Measurements from ENCODE around the gene PPP6R3. TPM values are rescaled to one million over a fixed set of nuclear protein-coding genes. Genes with fewer than 3 reads are reported as not detected.

Gene PPP6R3
- total and polyA plus RNA-seq, 8 donors, result 84.6 to 130 (median 109) TPM

GRCh38 chr11:68524213-68524612 lies 63.7 kb downstream of the PPP6R3 start:
- peak overlapping the region in 1 of 2 donors; percentile 5 for H3K27ac ChIP-seq
- H3K4me3 ChIP-seq, result no peak overlapping the region
- no peaks in the 10 kb centered on the region for H3K27me3 ChIP-seq
- peaks cover 0 to 46% of the 10 kb centered on the region in 2 donors for H3K4me1 ChIP-seq
- no peaks in the 10 kb centered on the region for H3K9me3 ChIP-seq
- intact Hi-C loops (cut with DNase I), result no loop called here
- peaks cover 0 to 72% of the 10 kb centered on the region in 2 donors for H3K36me3 ChIP-seq
- ATAC-seq (no peak), DNase-seq (no peak)
- TF ChIP-seq, protein P1, sequence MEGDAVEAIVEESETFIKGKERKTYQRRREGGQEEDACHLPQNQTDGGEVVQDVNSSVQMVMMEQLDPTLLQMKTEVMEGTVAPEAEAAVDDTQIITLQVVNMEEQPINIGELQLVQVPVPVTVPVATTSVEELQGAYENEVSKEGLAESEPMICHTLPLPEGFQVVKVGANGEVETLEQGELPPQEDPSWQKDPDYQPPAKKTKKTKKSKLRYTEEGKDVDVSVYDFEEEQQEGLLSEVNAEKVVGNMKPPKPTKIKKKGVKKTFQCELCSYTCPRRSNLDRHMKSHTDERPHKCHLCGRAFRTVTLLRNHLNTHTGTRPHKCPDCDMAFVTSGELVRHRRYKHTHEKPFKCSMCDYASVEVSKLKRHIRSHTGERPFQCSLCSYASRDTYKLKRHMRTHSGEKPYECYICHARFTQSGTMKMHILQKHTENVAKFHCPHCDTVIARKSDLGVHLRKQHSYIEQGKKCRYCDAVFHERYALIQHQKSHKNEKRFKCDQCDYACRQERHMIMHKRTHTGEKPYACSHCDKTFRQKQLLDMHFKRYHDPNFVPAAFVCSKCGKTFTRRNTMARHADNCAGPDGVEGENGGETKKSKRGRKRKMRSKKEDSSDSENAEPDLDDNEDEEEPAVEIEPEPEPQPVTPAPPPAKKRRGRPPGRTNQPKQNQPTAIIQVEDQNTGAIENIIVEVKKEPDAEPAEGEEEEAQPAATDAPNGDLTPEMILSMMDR (IDR thresholded peaks at IDR 0.05), result no peak

- Histone ChIP-seq H3K4me1 (peaks cover 0 to 46% of the 10 kb centered on the region in 2 donors), H3K27ac (peak overlapping the region; percentile 5 to 16), H3K27me3 (no peaks in the 10 kb centered on the region), H3K36me3 (peaks cover 0 to 72% of the 10 kb centered on the region in 2 donors), H3K9me3 (no peaks in the 10 kb centered on the region), H3K4me3 (no peak overlapping the region)
- intact Hi-C loops (cut with DNase I), result no loop called here
- ATAC-seq (peak; percentile 47), DNase-seq (no peak)
- TF ChIP-seq, protein P1 (IDR thresholded peaks at IDR 0.05), result no peak
Measured at GRCh38 chr11:68524681-68525080, 64.1 kb downstream of the PPP6R3 start.

DNA sequence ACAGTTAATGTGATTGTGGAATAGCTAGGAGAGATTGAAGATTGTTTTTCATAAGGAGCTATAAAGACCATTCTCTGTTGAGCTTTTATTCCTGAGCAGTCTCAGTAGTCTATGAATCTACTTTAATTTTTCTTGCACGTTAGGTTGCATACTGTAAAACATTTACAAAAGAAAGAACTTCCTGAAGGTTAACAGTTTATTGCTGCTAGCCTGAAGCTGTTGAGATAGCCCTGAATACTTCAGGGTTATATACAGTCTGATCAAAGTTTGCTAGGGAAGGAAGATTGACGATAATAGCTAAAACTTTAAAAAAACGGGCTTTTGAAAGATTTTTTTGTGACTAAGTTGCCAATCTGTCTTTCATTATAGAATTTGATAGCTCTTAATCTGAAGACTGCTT lies 64.8 kb downstream of the PPP6R3 start:
- no peaks in the 10 kb centered on the region for H3K27me3 ChIP-seq
- intact Hi-C loops (cut with DNase I), result no loop called here
- ATAC-seq, result no peak
- no peak overlapping the region for H3K27ac ChIP-seq
- no peak for DNase-seq
- H3K36me3 ChIP-seq, result peaks cover 0 to 68% of the 10 kb centered on the region in 2 donors
- no peak overlapping the region for H3K4me3 ChIP-seq
- peaks cover 0 to 46% of the 10 kb centered on the region in 2 donors for H3K4me1 ChIP-seq
- no peaks in the 10 kb centered on the region for H3K9me3 ChIP-seq
- TF ChIP-seq, protein P1 (IDR thresholded peaks at IDR 0.05), result no peak

DNA sequence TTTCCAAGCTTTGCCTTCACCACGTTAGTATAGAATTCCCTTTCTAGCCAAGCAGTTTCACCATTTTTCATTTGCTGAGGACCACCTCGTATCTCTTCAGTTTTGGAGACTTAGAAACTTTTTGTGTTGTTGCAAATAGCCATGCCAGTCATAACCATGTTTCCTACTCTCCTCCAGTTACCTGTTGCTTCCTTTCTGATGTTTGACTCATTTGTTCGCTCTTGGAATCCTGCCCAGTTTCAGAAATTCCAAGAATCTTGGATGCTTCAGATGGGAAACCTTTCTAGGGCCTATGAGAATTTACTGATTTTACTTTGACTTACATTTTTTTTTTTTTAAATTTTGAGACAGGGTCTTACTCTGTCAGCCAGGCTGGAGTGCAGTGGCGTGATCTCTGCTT lies 65.4 kb downstream of the PPP6R3 start:
- Histone ChIP-seq H3K9me3 (no peaks in the 10 kb centered on the region), H3K27me3 (no peaks in the 10 kb centered on the region), H3K27ac (no peak overlapping the region), H3K4me1 (peaks cover 0 to 46% of the 10 kb centered on the region in 2 donors), H3K36me3 (peaks cover 0 to 62% of the 10 kb centered on the region in 2 donors), H3K4me3 (no peak overlapping the region)
- intact Hi-C loops (cut with DNase I), result no loop called here
- DNase-seq, result no peak
- TF ChIP-seq, protein P1 (IDR thresholded peaks at IDR 0.05), result no peak
- ATAC-seq, result no peak

DNA sequence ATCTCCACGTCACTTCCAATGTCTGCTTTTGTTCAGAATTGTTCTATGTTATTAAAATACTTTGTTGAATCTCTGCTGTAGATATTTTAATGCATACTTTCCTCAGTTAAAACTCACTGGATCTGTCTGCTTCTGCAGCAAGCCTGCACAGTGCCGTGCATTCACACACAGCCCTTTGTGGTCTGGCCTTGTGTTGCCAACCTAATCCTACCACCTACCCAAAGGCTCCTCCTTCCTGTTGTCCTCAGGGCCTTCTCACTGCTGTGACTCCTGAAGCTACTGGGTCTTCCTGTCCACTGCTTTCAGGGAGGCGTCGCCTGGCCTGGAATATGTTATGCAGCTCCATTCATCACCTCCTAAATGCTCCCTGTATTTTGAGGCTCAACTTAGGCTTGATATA lies 67.0 kb downstream of the PPP6R3 start:
- DNase-seq (no peak), ATAC-seq (no peak)
- Histone ChIP-seq H3K27me3 (no peaks in the 10 kb centered on the region), H3K4me1 (peaks cover 0 to 41% of the 10 kb centered on the region in 2 donors), H3K27ac (peak overlapping the region in 1 of 2 donors; percentile 77), H3K36me3 (peaks cover 0 to 47% of the 10 kb centered on the region in 2 donors), H3K4me3 (no peak overlapping the region), H3K9me3 (no peaks in the 10 kb centered on the region)
- intact Hi-C loops (cut with DNase I), result no loop called here
- TF ChIP-seq, protein P1 (IDR thresholded peaks at IDR 0.05), result no peak
